Esophagus squamous epithelium (tissue), 5 donors: Measurements from ENCODE around the gene MEIS1. TPM values are rescaled to one million over a fixed set of nuclear protein-coding genes. Genes with fewer than 3 reads are reported as not detected.

ENCODE experiments used
- DNase-seq: peaks from one replicate; lab custom pipeline; 2025; lab: John Stamatoyannopoulos, UW
- H3K27ac ChIP-seq, 4 donors: fragments of 200-600 bp; sonication (generic); one replicate each; pipeline ENCODE4 v1.5.1; 2016 to 2019; ENCODE audit warnings: mild to moderate bottlenecking in 1 of 4
- H3K27me3 ChIP-seq, 4 donors: fragments of 200-600 bp; sonication (generic); 1 replicate in 3 of 4; 2 replicates in 1 of 4; pipeline versions ENCODE4 v1.5.1 to v1.6.0; 2017 to 2021; ENCODE audit warnings: antibody characterized with exemption in 1 of 4
- H3K36me3 ChIP-seq, 3 donors: fragments of 200-600 bp; sonication (generic); one replicate each; pipeline ENCODE4 v1.5.1; 2016 to 2019
- H3K4me1 ChIP-seq, 3 donors: fragments of 200-600 bp; sonication (generic); one replicate each; pipeline ENCODE4 v1.5.1; 2017 to 2019
- H3K4me3 ChIP-seq, 4 donors: fragments of 200-600 bp; sonication (generic); 1 replicate in 3 of 4; 2 replicates in 1 of 4; pipeline ENCODE4 v1.5.1; 2016 to 2019; ENCODE audit warnings: mild to moderate bottlenecking in 2 of 4, moderate library complexity in 1 of 4
- H3K9me3 ChIP-seq, 3 donors: fragments of 200-600 bp; sonication (generic); one replicate each; pipeline ENCODE4 v1.5.1; 2016 to 2019
- CTCF ChIP-seq, 6 experiments: fragments of 450-650 bp in 4 of 6; fragments of 200-600 bp in 2 of 6; sonication (generic) in 2 of 6; IDR thresholded peaks; one replicate each; pipeline ENCODE4 v1.5.1; 2016 to 2019; ENCODE audit warnings: antibody characterized with exemption in 6 of 6, mild to moderate bottlenecking in 4 of 6, moderate library complexity in 4 of 6
- POLR2A ChIP-seq, 4 donors: fragments of 450-650 bp; IDR thresholded peaks; one replicate each; pipeline ENCODE4 v1.6.1; 2017; ENCODE audit warnings: antibody characterized with exemption in 4 of 4, mild to moderate bottlenecking in 4 of 4, moderate library complexity in 3 of 4
- WGBS, 2 donors: methylation state at CpG; one replicate each; pipeline ENCODE4 v1.1.5; 2018; 5-methylcytosine and 5-hydroxymethylcytosine counted together
- intact Hi-C: fragments of 100-400 bp; cut with DNase I; formaldehyde crosslinking; loops from one replicate; pipeline ENCODE4 v1.15.0; 2022
- total RNA-seq, 4 donors: library from RNA; depleted of rRNA; stranded (reverse); fragments of >200 nt; gene quantifications; one replicate each; pipeline ENCODE4 v1.1.0, GENCODE V29; 2016
- donor health status: DM: yes; HTN: yes; CAD: no.

The MEIS1 gene
- total RNA-seq, 4 donors from 2014 or later = 17.8 to 56.1 (median 28.5) TPM

- Histone ChIP-seq H3K4me3 (peak overlapping the region in 2 of 4 donors; percentile 10 to 41), H3K4me1 (peaks cover 20 to 78% (median 24%) of the 10 kb centered on the region in 3 donors), H3K36me3 (peaks cover 0 to 20% (median 0%) of the 10 kb centered on the region in 3 donors), H3K9me3 (no peaks in the 10 kb centered on the region), H3K27ac (peak overlapping the region; percentile 78 to 92 (median 84)), H3K27me3 (no peaks in the 10 kb centered on the region)
- no peak for DNase-seq
- WGBS, 2 donors = 24 to 55% methylated on average over 5 of the region's 5 CpGs
- intact Hi-C loops = no loop called here
- TF ChIP-seq POLR2A (IDR thresholded peaks at IDR 0.05) = no peak
- no peak for TF ChIP-seq CTCF (IDR thresholded peaks at IDR 0.05)
Observed at GRCh38 chr2:66496670-66497420, 61.9 kb downstream of the MEIS1 start.

- Histone ChIP-seq H3K4me1 (peaks cover 20 to 72% (median 24%) of the 10 kb centered on the region in 3 donors), H3K27me3 (no peaks in the 10 kb centered on the region), H3K36me3 (peaks cover 0 to 17% (median 0%) of the 10 kb centered on the region in 3 donors), H3K9me3 (no peaks in the 10 kb centered on the region), H3K27ac (peak overlapping the region in 3 of 4 donors; percentile 78 to 92 (median 87)), H3K4me3 (no peak overlapping the region)
- intact Hi-C loops = no loop called here
- no peak for TF ChIP-seq POLR2A (IDR thresholded peaks at IDR 0.05)
- TF ChIP-seq CTCF (IDR thresholded peaks at IDR 0.05) = no peak
- DNase-seq = no peak
- 90 to 91% methylated on average over 6 of the region's 6 CpGs for WGBS, 2 donors
Observed at GRCh38 chr2:66497431-66498288, 62.7 kb downstream of the MEIS1 start.

- intact Hi-C loops = no loop called here
- Histone ChIP-seq H3K9me3 (no peaks in the 10 kb centered on the region), H3K27me3 (no peaks in the 10 kb centered on the region), H3K4me1 (peaks cover 20 to 68% (median 24%) of the 10 kb centered on the region in 3 donors), H3K36me3 (peaks cover 0 to 22% (median 0%) of the 10 kb centered on the region in 3 donors), H3K27ac (peak overlapping the region in 1 of 4 donors; percentile 10), H3K4me3 (no peak overlapping the region)
- TF ChIP-seq CTCF (IDR thresholded peaks at IDR 0.05) = no peak
- TF ChIP-seq POLR2A (IDR thresholded peaks at IDR 0.05) = no peak
- DNase-seq = no peak
- 74 to 82% methylated on average over 5 of the region's 5 CpGs for WGBS, 2 donors
Observed at GRCh38 chr2:66498289-66498975, 63.5 kb downstream of the MEIS1 start.

GRCh38 chr2:66501267-66501666, 66.3 kb downstream of the MEIS1 start:
- intact Hi-C loops = no loop called here
- Histone ChIP-seq H3K4me1 (peaks cover 3 to 52% (median 7%) of the 10 kb centered on the region in 3 donors), H3K27me3 (no peaks in the 10 kb centered on the region)

More at GRCh38 chr2:66501267-66501666, 66.3 kb downstream of the MEIS1 start:
- Histone ChIP-seq H3K9me3 (no peaks in the 10 kb centered on the region), H3K4me3 (no peak overlapping the region), H3K36me3 (peaks cover 0 to 36% (median 0%) of the 10 kb centered on the region in 3 donors), H3K27ac (no peak overlapping the region)
- DNase-seq = no peak
- TF ChIP-seq POLR2A (IDR thresholded peaks at IDR 0.05) (no peak), CTCF (IDR thresholded peaks at IDR 0.05) (no peak)
